CD4-positive, alpha-beta T cell treated with Interleukin-15 for 4 hours (primary cell): ENCODE measurements around the gene NR3C1.

Experiments
- DNase-seq: peaks from one replicate; pipeline ENCODE4 v3.0.0-alpha.2; 2020; ENCODE audit warnings: low spot score

Gene NR3C1

DNA sequence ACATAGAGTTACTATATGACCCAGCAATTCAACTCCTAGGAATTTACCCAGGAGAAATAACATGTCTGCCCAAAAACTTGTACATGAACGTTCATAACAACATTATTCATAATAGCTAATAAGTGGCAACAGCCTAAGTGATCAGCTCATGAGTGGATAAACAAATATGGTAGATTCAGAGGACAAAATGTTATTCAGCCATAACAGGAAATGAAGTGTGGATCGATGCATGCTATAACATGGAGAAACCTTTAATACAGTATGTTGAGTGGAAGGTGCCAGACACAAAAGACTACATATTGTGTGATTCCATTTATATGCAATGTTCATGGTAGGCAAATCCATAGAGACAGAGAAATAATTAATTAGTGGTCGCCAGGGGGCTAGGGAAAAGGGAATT, 22.3 kb upstream of the NR3C1 start:
- DNase-seq = no peak

DNA sequence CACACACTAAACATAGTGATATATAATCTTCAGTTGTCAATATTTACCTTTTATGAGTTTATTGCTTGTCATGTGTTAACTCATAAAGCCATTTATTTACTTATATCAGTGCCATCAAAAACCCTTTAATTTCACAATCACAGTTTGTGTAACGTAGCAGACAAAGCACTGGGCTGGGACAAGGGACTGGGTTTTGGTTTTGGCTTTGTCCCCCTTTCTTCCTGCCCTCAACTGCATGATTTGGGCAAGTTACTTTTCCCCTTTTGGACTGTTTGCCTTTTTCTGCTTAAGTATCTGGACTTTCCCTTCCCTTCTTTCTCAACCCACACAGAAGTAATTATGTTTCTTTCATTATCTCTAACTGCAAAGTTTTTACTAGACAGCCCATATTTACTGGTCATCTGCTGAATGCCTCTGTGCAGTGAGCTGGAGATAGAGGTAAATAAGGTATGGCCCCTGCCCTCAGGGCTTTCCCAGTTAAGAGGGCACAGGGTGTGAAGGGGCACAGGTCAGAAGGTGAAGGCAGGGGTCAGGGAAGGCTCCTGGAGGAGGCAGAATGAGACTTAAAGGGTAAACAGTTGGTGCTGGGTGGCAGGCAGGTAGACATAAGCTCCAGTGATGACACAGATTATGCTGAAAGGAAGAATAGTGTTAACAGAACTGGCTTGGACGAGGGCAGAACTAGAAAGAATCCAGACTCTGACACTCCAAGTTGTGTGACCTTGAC, 14.8 kb upstream of the NR3C1 start:
- DNase-seq = no peak

DNA sequence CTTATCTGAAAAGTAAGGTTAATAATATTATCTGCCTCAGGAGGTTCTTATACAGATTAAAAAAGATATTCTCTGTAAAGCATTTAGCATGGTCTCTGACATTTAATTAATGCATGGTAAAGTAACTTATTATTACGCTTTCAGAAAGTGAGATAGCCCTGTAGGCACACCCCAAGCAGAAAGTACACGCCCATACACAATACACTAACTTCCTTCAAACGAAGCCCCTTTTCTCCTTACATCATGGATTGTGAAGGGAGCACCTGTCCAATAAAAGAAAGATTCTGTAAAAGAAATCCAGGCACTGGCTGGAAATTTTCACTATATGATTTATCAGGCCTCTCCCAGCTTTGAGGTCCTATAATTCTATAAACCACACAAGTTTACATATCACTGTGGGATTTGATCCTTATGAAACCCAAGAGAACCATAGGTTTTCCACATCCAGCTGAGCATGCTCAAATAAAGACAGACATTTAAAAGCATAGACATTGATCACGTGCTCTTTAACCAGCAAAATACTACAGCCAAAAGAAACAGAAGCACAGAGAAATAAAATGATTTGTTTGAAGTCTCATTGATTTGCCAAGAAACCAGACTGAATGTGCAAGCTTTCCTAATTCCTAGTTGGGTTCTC, 14.1 kb upstream of the NR3C1 start:
- DNase-seq = no peak

DNA sequence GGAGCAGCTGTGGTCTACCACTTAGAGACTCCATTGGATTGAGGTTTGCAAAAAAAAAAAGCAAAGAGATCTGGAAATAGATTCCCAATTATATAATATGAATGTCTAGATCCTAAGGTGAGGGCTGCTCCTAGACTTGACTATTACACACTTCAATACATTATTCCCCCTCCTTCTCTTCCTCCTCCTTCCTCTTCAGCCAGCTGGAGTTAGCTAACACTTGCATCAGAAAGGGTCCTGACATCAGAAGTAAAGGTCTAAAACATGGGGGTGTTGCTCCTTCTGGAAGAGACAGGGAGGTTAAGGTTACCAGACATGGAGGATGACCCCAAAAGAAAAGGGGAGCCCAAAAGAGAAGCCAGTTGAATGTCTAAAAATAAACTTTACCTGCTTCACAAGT, 12.9 kb upstream of the NR3C1 start:
- no peak for DNase-seq

DNA sequence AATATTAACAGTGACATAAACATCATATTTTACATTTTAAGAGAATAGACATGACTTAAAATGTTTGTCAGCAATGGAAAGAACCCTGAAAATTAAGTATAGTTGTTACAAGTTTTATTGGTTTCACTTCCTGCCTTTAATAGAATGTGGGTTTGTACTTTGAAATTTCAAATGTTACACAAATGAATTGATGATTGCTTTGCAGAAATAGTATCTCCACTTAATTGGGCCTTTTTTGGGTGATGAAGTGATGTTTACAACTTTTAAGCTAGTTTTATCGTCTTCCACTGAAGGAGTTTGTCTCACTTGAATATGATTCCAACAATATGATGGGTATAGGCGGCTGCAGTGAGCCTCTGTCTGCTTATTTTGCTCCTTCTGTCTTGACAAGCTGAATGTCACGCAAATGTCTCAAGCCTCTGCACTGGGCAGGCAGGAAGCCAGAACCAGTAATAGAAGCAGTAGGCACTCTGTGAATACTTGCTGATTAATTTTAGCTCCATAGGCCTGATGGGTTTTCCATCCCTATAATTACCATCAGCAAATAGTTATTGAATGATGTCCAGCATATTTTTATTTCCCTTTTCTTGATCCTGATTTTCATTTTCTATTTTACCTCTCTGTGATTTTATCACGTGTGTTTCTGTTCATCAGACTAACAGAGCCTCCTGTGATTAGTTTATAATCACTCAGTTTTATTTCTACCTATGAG, 10.6 kb upstream of the NR3C1 start:
- no peak for DNase-seq

DNA sequence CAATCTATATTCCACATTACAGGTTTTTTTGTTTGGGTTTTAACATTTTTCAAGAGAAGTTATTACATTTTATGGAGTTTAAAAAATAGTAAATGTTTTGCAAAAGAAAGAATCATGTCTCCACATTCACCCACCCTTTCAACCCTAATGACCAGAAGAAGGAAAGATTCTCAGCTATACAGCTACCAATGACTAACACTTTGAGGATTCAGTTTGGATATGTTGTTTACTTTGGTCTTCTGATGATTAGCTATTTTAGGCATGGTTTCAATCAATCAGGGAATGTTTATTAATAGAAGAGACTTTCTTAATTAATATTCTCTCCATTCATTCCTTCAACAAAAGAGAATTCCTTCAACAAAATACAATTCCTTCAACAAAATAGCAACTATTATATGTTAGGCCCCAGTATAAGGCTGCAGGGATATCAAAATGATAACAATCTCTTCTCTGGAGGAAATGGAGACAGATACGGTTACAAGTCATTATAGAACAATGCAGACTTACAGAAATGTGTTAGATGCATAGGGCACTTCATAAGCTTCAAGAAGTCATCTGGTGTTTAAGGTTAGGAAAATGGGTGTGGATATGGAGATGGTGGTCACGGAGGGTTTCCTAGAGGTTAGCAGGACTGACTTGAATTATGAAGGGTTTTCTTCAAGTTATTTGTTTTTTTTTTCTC, 9.3 kb upstream of the NR3C1 start:
- no peak for DNase-seq

DNA sequence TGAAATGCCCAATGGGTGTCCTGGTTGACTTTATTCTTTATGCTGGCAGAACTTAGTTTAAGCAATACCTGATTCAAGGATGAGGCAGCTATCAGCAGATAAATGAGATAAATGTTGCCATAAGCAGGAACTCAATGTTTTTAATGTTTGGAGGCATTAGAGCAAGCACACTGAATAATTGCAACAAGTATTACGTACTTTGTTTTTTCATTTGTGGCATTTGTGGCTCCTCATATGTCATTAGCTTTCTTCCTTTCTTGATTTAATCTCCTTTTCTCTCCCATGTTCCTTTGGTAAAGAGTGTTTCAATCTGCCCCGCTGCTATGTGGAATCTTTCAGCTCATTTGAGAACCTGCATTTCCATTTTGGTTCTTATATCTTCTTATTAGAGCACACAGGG, 6.4 kb upstream of the NR3C1 start:
- no peak for DNase-seq

DNA sequence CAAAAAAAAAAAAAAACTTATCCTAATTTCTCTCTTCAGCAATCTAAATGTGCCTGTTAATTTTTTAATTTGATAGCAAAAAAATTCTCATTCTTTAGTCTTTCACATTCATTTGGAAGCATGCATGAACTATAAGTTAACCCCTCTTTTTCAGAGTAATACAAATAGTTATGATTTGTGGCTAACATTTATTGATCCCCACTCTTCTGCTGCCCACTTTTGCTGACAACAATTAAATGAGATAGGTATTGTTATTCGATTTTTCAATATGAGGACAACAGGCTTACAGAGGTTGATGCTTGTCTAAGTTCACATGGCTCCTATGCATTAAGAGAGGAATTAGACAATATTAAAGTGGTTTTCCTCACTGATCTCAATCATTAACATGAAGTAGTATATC, 2.9 kb upstream of the NR3C1 start:
- DNase-seq = no peak

DNA sequence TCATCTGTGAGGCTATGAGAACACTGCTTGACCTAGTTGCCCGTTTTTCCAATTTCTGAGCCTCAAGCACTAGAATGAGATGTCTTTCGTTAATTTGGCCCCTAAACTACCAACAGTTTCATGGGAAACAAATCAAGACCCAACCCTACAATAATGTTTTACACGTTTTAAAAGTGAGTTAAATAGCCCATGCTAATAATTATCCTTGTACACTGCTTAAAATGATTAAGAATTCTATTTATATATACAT, 2.3 kb upstream of the NR3C1 start:
- DNase-seq = no peak

DNA sequence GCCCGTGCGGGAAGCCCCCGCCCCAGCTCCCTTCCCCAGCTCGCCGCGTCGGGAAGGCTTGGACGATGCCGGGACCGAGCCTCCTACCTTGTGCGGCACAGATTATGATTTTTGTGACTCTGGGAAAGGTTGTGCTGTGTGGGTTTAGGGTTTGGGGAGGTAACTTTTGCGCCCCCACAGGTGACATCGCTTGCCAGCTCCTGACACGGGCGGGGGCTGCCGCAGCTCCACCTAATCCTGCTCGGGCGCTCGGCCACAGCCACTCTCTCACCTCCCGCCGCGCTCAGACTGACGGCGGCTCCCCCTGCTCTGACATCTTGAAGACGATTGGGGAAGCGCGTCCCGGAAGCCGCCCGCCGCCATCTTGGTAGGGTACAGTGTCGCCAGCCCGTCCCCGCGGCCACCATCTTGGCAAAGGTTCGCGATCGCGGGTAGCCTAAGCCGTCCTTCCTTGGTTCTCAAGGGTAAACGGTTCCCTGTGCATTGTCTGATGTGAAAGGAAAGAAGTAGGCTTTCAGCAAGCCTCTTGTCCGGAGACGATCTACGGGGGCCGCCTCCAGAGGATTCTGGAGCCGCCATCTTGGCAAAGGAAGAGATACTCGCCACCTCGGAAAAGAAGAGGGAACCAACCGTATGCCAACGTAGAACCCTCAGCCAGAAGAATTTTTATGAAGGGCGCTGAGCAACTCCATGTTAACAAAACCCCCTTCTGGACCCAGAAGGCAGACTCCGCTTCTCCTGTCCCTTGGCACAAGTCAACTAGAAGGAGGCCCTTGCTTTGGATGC, 1.8 kb upstream of the NR3C1 start:
- DNase-seq = peak; percentile 90

DNA sequence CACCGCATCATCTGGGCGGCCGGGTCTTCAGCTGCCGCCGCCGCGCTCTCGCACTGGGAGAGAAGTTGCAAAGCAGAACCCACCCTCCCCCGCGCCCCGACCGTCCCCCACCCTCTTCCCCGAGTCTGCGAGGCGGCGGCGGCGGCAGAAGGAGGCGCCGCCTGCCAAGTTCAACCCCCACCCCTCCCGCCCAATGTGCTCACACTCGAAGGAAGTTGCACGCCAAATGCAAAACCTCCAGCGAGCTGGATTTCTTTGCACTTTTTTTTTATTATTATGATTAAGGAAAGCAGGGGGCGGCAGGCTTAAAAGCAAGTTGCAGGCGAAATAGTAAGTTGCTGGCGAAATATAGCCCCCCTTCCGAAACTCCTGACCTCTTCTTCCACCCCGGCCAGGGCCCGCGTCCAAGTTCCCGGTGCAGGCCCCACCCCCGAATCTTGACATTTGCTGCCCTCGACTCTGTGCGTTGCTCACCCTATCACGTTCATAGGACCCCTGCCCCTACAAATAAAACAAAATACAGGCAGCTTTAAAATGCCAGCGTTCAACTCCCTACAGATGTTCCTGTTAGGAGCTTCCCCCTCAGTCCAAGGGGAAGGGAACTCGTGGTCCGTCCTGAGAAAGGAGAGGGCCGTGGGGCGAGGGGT, 1.1 kb upstream of the NR3C1 start:
- DNase-seq = peak; percentile 70

DNA sequence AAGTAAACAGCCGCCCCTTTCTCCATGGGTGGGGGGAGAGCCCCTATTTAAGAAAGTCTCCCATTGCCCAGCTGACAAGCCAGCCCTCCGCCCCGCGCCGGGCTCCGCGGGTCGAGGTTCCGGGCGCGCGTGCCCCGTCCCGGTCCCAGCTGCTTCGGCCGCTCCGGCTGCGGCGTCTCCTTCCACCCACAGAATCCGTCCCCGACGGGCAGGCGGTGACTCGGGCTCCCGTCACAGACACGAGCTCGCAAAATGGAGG, 223 bp downstream of the NR3C1 start:
- DNase-seq = no peak

DNA sequence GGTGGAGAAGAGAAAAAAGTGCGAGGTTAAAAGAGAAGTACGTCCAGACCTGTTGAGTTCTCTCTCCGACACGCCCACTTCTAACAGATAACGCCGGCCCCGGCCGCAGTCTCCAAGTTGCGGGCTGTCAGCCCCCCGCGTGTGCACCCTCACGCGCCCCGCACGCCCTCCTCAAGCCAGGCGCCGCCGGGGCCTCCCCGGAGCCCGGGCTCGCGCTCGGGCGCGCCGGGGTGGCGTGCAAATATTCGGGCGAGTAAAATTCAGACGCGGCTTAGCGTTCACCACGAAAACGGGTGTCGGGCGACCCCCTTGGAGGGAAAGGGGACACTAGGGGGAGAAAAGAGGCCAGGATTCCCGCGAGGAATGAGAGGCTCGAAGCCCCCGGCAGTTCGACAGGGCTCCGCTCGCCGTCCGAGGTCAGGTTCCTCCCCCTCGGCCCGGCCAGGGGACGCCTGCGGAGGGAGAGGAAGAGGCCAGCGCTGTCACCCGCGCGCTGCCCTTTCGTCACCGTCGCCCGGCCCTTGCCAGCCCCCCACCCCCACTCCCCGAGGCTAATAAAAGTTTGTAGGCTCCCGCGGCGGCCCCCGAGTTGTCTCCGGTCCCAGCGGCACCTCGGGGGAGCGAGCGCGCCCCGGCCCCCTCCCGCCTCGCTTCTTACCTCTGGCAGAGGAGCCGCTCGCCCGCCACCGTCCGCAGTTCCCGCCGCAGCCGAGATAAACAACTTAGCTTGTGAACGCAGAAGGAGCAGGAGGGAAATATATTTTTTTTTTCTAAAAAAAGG, 743 bp downstream of the NR3C1 start:
- DNase-seq = peak; percentile 40

DNA sequence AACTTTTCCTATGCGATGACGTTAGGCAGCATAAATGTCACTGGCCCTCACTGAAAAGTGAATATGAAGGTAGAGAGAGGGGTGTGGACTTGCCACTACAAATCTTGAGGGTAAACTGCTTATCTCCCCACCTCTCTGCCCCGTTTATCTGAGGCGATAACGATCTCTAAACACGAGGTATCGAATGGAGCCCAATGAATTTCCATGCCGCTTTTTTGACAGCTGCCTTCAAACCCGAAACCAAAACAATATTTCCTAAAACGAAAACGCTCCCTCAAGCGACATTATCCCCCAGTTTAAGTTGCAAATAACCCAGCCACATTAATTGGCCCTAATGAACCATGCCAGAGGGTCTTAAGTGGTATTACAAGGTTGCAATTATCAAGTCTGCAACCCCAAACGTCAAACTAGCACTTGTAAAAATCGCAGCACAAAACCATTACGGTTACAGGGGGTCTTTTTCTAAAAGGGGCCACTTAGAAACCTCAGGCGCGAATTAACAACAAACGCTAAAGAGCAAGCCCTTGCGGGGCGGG, 1.4 kb downstream of the NR3C1 start:
- DNase-seq = peak; percentile 29

DNA sequence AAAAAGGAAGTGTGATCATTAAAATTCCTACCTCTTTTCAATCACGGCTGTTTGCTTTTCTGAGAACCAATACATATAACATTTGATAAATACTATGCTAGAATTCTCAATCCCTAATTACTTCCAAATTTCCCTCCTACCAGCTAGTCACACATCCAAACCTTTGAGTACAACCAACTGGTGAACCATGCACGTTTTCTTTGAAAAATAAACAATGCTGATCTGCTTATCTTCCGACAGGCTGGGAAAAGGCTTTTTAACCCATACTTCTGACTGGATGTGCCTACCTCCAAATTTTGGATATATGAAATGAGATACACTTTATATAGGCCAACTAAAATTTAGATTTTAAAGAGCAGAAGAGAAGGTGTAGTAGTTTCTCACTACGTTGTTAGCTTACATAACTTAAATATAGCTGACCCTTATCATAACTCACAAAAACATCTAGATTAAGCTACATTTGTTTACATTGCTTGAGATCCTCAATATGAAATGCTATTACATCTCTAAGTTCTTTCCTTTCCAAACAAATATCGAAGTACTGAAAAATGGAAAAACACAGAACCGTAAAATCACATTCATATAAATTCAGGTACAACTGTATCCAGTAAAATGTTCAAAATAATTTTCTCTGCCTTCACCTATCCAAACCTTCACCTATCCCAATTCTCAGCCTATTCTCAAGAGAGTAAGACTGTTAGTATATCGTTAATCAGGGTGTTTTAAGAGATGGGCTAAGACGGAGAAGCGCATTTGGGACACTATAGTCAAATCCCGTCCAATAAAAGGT, 2.1 kb downstream of the NR3C1 start:
- no peak for DNase-seq

DNA sequence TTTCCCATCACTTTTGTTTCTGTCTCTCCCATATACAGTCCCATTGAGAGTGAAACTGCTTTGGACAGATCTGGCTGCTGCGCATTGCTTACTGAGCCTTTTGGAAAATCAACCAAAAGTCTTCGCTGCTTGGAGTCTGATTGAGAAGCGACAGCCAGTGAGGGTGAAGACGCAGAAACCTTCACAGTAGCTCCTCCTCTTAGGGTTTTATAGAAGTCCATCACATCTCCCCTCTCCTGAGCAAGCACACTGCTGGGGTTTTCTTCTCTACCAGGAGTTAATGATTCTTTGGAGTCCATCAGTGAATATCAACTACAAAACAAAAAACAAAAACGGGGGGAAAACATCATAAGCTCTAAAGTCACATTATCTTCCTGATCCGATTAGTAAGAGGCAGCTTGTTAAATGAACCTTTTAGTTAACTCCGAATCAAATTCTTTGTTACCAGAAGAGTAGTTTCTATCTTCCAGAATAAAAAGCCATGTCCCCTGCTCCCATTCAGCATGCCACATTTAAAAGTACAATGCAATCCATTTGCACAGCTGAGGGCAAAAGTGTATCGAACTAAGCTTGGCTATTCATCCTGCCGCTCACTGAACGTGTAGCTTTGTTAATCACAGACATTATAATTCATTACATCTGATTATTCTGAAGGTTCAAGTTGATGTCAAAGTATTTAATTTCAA, 2.8 kb downstream of the NR3C1 start:
- no peak for DNase-seq

DNA sequence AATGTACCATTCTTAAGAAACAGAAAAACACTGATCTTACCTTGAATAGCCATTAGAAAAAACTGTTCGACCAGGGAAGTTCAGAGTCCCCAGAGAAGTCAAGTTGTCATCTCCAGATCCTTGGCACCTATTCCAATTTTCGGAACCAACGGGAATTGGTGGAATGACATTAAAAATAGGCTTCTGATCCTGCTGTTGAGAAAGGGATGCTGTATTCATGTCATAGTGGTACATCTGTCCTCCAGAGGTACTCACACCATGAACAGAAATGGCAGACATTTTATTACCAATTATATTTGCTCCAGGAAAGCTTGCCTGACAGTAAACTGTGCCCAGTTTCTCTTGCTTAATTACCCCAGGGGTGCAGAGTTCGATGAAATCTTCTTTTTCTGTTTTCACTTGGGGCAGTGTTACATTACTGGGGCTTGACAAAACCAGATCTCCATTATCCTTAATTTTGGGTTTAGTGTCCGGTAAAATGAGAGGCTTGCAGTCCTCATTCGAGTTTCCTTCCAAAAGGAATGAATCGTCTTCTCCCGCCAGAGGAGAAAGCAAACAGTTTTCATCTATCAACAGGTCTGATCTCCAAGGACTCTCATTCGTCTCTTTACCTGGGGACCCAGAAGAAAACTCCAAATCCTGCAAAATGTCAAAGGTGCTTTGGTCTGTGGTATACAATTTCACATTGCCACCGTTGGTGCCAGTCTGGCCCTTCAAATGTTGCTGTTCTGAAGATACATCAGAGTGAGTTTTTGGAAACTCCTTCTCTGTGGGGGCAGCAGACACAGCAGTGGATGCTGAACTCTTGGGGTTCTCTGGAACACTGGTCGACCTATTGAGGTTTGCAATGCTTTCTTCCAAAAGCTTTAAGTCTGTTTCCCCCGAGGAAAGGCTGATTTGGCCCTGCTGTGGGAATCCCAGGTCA, 3.6 kb downstream of the NR3C1 start:
- no peak for DNase-seq

DNA sequence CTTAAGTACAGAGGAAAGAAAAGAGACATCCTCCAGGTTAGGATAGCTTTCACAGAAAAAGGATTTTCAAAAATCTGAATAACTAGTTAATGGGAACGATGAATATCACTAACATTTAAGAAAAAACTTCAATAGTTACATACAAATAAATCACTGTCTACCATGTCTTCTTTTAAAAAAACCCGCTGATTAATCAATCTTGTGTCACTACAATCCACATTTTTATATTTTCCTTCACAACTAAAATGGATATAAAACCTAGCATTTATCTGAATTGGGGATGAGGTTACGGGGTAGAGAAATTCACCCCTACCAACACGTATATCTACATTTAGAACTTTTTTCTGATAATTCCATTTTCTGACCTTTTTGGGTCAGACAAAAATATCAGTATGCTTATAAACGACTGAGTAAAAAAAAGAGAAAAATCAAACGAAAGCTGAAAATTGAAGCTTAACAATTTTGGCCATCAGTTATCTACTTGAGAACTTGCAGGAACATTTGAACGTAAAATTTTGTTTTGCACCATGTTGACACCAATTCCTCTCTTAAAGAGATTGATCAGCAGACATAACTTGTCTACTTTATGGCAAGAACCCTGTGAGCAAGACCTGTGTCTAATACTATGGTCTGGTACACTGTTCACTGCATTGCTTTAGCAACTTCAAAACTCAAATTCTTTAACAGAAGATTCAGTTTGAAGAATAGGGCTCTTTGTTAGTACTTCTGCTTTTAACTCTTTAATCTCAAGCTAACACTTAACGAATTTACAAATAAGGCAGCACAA, 4.8 kb downstream of the NR3C1 start:
- no peak for DNase-seq
